PFSK-1 (cell line): ENCODE measurements around the gene DLX4.

Experiments
- FOXP2 ChIP-seq: optimal IDR thresholded peaks from 2 replicates; pipeline ENCODE3; 2011; ENCODE audit warnings: borderline replicate concordance, control low read depth, inconsistent platforms; ENCODE audit not compliant: insufficient read depth; ENCODE audit errors: extremely low read length, extremely low read depth
- POLR2AphosphoS5 ChIP-seq: IDR thresholded peaks from 2 replicates; pipeline ENCODE4 v1.6.1; 2012; ENCODE audit warnings: low read depth, mild to moderate bottlenecking, control low read depth, low read length, moderate library complexity
- REST ChIP-seq, 2 experiments: IDR thresholded peaks; 2 replicates each; pipeline versions ENCODE4 v1.6.1 to v1.8.0; 2011 to 2012; ENCODE audit warnings: low read depth in 2 of 2, low read length in 2 of 2, control low read depth in 1 of 2, inconsistent platforms in 1 of 2, mild to moderate bottlenecking in 1 of 2, moderate library complexity in 1 of 2; ENCODE audit not compliant: insufficient read depth in 1 of 2
- SIN3A ChIP-seq: IDR thresholded peaks from 2 replicates; pipeline ENCODE4 v1.6.1; 2012; ENCODE audit warnings: mild to moderate bottlenecking, low read length, moderate library complexity, borderline replicate concordance; ENCODE audit not compliant: insufficient read depth
- TAF1 ChIP-seq: IDR thresholded peaks from 2 replicates; pipeline ENCODE4 v1.6.1; 2012; ENCODE audit warnings: low read length, control low read depth, borderline replicate concordance; ENCODE audit not compliant: insufficient read depth

Gene DLX4

DNA sequence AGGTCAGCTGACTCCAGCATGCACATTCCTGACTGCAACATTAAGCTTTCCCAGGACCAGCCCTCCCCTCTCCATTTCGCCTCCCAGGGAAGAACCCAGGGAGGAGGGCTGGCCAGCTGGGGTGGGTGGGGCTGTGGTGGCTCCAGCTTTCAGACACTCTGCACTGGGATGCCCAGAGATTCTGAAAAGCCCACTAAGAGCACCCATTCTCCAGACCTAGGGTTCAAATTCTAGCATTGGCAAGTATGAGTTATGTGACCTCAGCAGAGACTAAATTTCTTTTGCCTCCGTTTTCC lies 18.2 kb downstream of the DLX4 start:
- no peak for TF ChIP-seq REST (IDR thresholded peaks at IDR 0.05; ENCODE audit: insufficient read depth in 1 of 2, low read depth in 2 of 2, low read length in 2 of 2)
- no peak for TF ChIP-seq TAF1
- TF ChIP-seq POLR2AphosphoS5, result no peak
- no peak for TF ChIP-seq SIN3A
- no peak for TF ChIP-seq FOXP2

- no peak for TF ChIP-seq FOXP2
- TF ChIP-seq POLR2AphosphoS5, result no peak
- TF ChIP-seq SIN3A, result no peak
- TF ChIP-seq TAF1, result no peak
- no peak for TF ChIP-seq REST (IDR thresholded peaks at IDR 0.05; ENCODE audit: insufficient read depth in 1 of 2, low read depth in 2 of 2, low read length in 2 of 2)
These were observed 18.9 kb downstream of the DLX4 start for GRCh38 chr17:49987681-49988441.

- TF ChIP-seq SIN3A (no peak), REST (IDR thresholded peaks at IDR 0.05; ENCODE audit: insufficient read depth in 1 of 2, low read depth in 2 of 2, low read length in 2 of 2) (no peak), FOXP2 (no peak), POLR2AphosphoS5 (no peak), TAF1 (no peak)
These were observed 20.5 kb downstream of the DLX4 start for GRCh38 chr17:49989518-49989880.

DNA sequence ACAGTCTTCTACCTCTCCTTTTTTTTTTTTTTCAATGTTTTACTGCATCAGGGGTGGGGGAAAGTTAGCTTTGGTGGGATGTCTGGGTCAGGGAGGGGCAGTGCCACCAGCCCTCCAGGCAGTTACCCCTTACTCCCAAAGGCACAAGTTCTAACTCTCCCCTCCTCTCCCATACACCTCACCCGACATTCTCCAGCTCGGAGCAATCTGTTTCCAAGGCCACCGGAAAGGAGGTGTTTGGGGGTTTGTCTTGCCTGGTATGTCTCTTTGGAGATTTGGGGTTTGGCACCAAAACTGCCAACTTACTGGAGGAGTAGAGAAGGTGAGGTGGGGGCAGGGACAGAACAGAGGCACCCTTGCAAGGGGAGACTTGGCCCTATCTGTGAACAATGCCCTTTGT lies 21.3 kb downstream of the DLX4 start:
- TF ChIP-seq TAF1 (no peak), REST (IDR thresholded peaks at IDR 0.05; ENCODE audit: insufficient read depth in 1 of 2, low read depth in 2 of 2, low read length in 2 of 2) (no peak), FOXP2 (no peak), POLR2AphosphoS5 (no peak), SIN3A (no peak)

GRCh38 chr17:49990921-49991320 lies 21.9 kb downstream of the DLX4 start:
- TF ChIP-seq SIN3A (no peak), POLR2AphosphoS5 (no peak), REST (IDR thresholded peaks at IDR 0.05; ENCODE audit: insufficient read depth in 1 of 2, low read depth in 2 of 2, low read length in 2 of 2) (no peak), TAF1 (no peak), FOXP2 (no peak)
